HCT116 (cell line): ENCODE data around the gene RALGPS1. TPM values are rescaled to one million over a fixed set of nuclear protein-coding genes. Genes with fewer than 3 reads are reported as not detected.

Experiments used
- ATAC-seq: fragments of 200-7000 bp; cut with Tn5 transposase; 2 replicates; pipeline ENCODE4 v1.9.1; 2020; ENCODE audit warnings: mild to moderate bottlenecking, moderate library complexity
- BruUV-seq: library from RNA; stranded (reverse); fragments of 400-500 nt; replicated peaks from 2 replicates; lab custom pipeline; 2021; lab: Mats Ljungman, UMichigan
- CTCF ChIA-PET: fragments of 300-600 bp; sonication (Branson Sonifier 250); formaldehyde crosslinking; loops from one replicate; lab custom pipeline; 2021; ENCODE audit warnings: antibody characterized with exemption; lab: Charles Lee
- POLR2A ChIA-PET: fragments of 300-600, 350-600 bp; sonication (Branson Sonifier 250); formaldehyde crosslinking; loops from one replicate; lab custom pipeline; 2021; ENCODE audit warnings: antibody characterized with exemption; lab: Charles Lee
- RAD21 ChIA-PET, 2 experiments: fragments of 300-600 bp; sonication (Branson Sonifier 250); formaldehyde crosslinking; loops; one replicate each; lab custom pipeline; 2023; ENCODE audit warnings: low total read pairs in 2 of 2; ENCODE audit not compliant: uncharacterized antibody in 2 of 2, unreplicated experiment in 2 of 2, low non-redundant PET in 1 of 2; lab: Charles Lee
- DNase-seq: peaks from one replicate; pipeline ENCODE4 v3.0.0-alpha.2; 2010; ENCODE audit warnings: low read depth, low spot score
- H2AFZ ChIP-seq: fragments of 200-600 bp; shearing (Covaris generic), sonication (generic); 2 replicates; pipeline ENCODE4 v1.6.1; 2017; ENCODE audit warnings: low read depth, mixed run types, mixed read lengths, antibody characterized with exemption, low read length; ENCODE audit not compliant: poor library complexity, severe bottlenecking
- H3K27ac ChIP-seq: 2 replicates; pipeline ENCODE4 v1.5.1; 2012; ENCODE audit warnings: low read depth, low read length
- H3K27me3 ChIP-seq: fragments of 200-600 bp; sonication (generic); 2 replicates; pipeline ENCODE4 v1.6.1; 2016; ENCODE audit warnings: mixed run types, low read length, mixed read lengths; ENCODE audit not compliant: insufficient read depth
- H3K36me3 ChIP-seq, 2 experiments: fragments of 200-500 bp in 1 of 2; fragments of 200-600 bp in 1 of 2; sonication (Bioruptor generic) in 1 of 2; sonication (generic) in 1 of 2; 2 replicates each; pipeline versions ENCODE4 v1.5.1 to v1.6.1; 2014 to 2016; ENCODE audit warnings: low read length in 2 of 2, inconsistent platforms in 1 of 2, mixed read lengths in 1 of 2, mixed run types in 1 of 2; ENCODE audit not compliant: insufficient read depth in 2 of 2, control insufficient read depth in 1 of 2
- H3K4me1 ChIP-seq, 2 experiments: fragments of 200-600 bp in 1 of 2; sonication (generic) in 1 of 2; 2 replicates each; pipeline versions ENCODE4 v1.5.1 to v1.6.1; 2012 to 2017; ENCODE audit warnings: low read length in 2 of 2, inconsistent platforms in 1 of 2, mild to moderate bottlenecking in 1 of 2, mixed read lengths in 1 of 2, mixed run types in 1 of 2, moderate library complexity in 1 of 2; ENCODE audit not compliant: insufficient read depth in 2 of 2, control insufficient read depth in 1 of 2
- H3K4me2 ChIP-seq: fragments of 200-600 bp; sonication (generic); 2 replicates; pipeline ENCODE4 v1.6.1; 2017; ENCODE audit warnings: mixed run types, low read length, mixed read lengths
- H3K4me3 ChIP-seq, 2 experiments: fragments of 200-600 bp in 1 of 2; sonication (generic) in 1 of 2; replicated peaks in 1 of 2; 2 replicates each; pipeline ENCODE4 v1.5.1; 2011 to 2016; ENCODE audit warnings: low read length in 2 of 2, control low read depth in 1 of 2, low read depth in 1 of 2, mild to moderate bottlenecking in 1 of 2, mixed read lengths in 1 of 2, mixed run types in 1 of 2
- H3K79me2 ChIP-seq: fragments of 200-600 bp; sonication (generic); 2 replicates; pipeline ENCODE4 v1.6.1; 2017; ENCODE audit warnings: mild to moderate bottlenecking, mixed run types, low read length, moderate library complexity, mixed read lengths; ENCODE audit not compliant: insufficient read depth
- H3K9ac ChIP-seq: fragments of 200-600 bp; sonication (generic); 2 replicates; pipeline ENCODE4 v1.6.1; 2016; ENCODE audit warnings: low read length, mixed read lengths
- H3K9me2 ChIP-seq: fragments of 200-600 bp; sonication (generic), shearing (Covaris generic); 2 replicates; pipeline ENCODE4 v1.6.1; 2017; ENCODE audit warnings: mixed run types, mild to moderate bottlenecking, moderate library complexity; ENCODE audit not compliant: insufficient read depth
- H3K9me3 ChIP-seq, 2 experiments: fragments of 200-500 bp in 1 of 2; fragments of 200-600 bp in 1 of 2; sonication (Bioruptor generic) in 1 of 2; sonication (generic) in 1 of 2; 2 replicates each; pipeline ENCODE4 v1.6.1; 2014 to 2017; ENCODE audit warnings: low read length in 2 of 2, mixed read lengths in 2 of 2, inconsistent platforms in 1 of 2, low read depth in 1 of 2, mild to moderate bottlenecking in 1 of 2, mixed run types in 1 of 2, moderate library complexity in 1 of 2; ENCODE audit not compliant: control insufficient read depth in 1 of 2, insufficient read depth in 1 of 2
- H4K20me1 ChIP-seq: fragments of 200-600 bp; sonication (generic), shearing (Covaris generic); 2 replicates; pipeline ENCODE4 v1.6.1; 2017; ENCODE audit warnings: mixed run types, mild to moderate bottlenecking, moderate library complexity; ENCODE audit not compliant: insufficient read depth
- ATF3 ChIP-seq: IDR thresholded peaks from 2 replicates; pipeline ENCODE4 v1.6.1; 2012
- CEBPB ChIP-seq: IDR thresholded peaks from 2 replicates; pipeline ENCODE4 v1.6.1; 2012; ENCODE audit warnings: low read depth
- CTCF ChIP-seq, 3 experiments: fragments of 200-600 bp in 1 of 3; sonication (generic) in 1 of 3; IDR thresholded peaks in 2 of 3; conservative IDR thresholded peaks in 1 of 3; 2 replicates each; pipeline ENCODE4 v1.5.1; 2012 to 2017; ENCODE audit warnings: low read depth in 2 of 3, low read length in 2 of 3, antibody characterized with exemption in 1 of 3, borderline replicate concordance in 1 of 3, control low read depth in 1 of 3, mild to moderate bottlenecking in 1 of 3, mixed read lengths in 1 of 3, mixed run types in 1 of 3, moderate library complexity in 1 of 3; ENCODE audit not compliant: insufficient read depth in 1 of 3
- EGR1 ChIP-seq: IDR thresholded peaks from 2 replicates; pipeline ENCODE4 v1.6.1; 2012; ENCODE audit warnings: low read depth
- JUND ChIP-seq: IDR thresholded peaks from 2 replicates; pipeline ENCODE4 v1.6.1; 2012
- MAX ChIP-seq: IDR thresholded peaks from 2 replicates; pipeline ENCODE4 v1.6.1; 2012
- POLR2AphosphoS5 ChIP-seq: IDR thresholded peaks from 2 replicates; pipeline ENCODE4 v1.6.1; 2011; ENCODE audit warnings: mild to moderate bottlenecking, low read depth, low read length, moderate library complexity
- RAD21 ChIP-seq: IDR thresholded peaks from 2 replicates; pipeline ENCODE4 v1.6.1; 2012; ENCODE audit warnings: low read depth, mild to moderate bottlenecking
- SP1 ChIP-seq: IDR thresholded peaks from 2 replicates; pipeline ENCODE4 v1.6.1; 2012; ENCODE audit warnings: low read depth
- TCF7L2 ChIP-seq: IDR thresholded peaks from 2 replicates; pipeline ENCODE4 v1.7.0; 2011; ENCODE audit warnings: borderline replicate concordance, inconsistent platforms; ENCODE audit not compliant: insufficient read depth, insufficient read length; ENCODE audit errors: extremely low read depth
- intact Hi-C: fragments of 100-400 bp; cut with micrococcal nuclease; formaldehyde crosslinking; loops from 2 replicates; pipeline ENCODE4 v1.10.0; 2022
- total RNA-seq: library from RNA; stranded (reverse); gene quantifications from one replicate; pipeline ENCODE4 v1.2.1, GENCODE V29; 2021; ENCODE audit not compliant: unreplicated experiment
- TF ChIP-seq, protein P1 (sequence below): IDR thresholded peaks from 2 replicates; pipeline ENCODE4 v1.6.1; 2011; ENCODE audit warnings: mild to moderate bottlenecking, low read length, moderate library complexity; ENCODE audit not compliant: insufficient replicate concordance; ENCODE audit errors: extremely low read depth
- TF ChIP-seq, protein P2 (sequence below): IDR thresholded peaks from 2 replicates; pipeline ENCODE4 v1.6.1; 2012; ENCODE audit warnings: low read depth

RALGPS1 gene
- total RNA-seq, 1 experiment from 2014 or later: 7.6 TPM

GRCh38 chr9:127045148-127045547 is 130.6 kb downstream of the RALGPS1 start:
- H2AFZ ChIP-seq: no peak overlapping the region
- DNase-seq (no peak), ATAC-seq (no peak)
- H3K27ac ChIP-seq: no peak overlapping the region
- no peaks in the 10 kb centered on the region for H3K9me3 ChIP-seq
- BruUV-seq: no TSS peak
- POLR2A ChIA-PET: no interaction called here
- no peaks in the 10 kb centered on the region for H3K79me2 ChIP-seq
- CTCF ChIA-PET: no interaction called here
- H3K4me1 ChIP-seq: peaks cover 2 to 13% of the 10 kb centered on the region in 2 experiments; a peak in 3 of 4 replicates
- H4K20me1 ChIP-seq: no peaks in the 10 kb centered on the region
- H3K9me2 ChIP-seq: no peaks in the 10 kb centered on the region
- TF ChIP-seq CEBPB (no peak), SP1 (no peak), EGR1 (no peak)
- TF ChIP-seq, protein P1, sequence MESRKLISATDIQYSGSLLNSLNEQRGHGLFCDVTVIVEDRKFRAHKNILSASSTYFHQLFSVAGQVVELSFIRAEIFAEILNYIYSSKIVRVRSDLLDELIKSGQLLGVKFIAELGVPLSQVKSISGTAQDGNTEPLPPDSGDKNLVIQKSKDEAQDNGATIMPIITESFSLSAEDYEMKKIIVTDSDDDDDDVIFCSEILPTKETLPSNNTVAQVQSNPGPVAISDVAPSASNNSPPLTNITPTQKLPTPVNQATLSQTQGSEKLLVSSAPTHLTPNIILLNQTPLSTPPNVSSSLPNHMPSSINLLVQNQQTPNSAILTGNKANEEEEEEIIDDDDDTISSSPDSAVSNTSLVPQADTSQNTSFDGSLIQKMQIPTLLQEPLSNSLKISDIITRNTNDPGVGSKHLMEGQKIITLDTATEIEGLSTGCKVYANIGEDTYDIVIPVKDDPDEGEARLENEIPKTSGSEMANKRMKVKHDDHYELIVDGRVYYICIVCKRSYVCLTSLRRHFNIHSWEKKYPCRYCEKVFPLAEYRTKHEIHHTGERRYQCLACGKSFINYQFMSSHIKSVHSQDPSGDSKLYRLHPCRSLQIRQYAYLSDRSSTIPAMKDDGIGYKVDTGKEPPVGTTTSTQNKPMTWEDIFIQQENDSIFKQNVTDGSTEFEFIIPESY: no peak
- intact Hi-C loops: no loop called here
- no peak overlapping the region for H3K4me2 ChIP-seq
- RAD21 ChIA-PET: no interaction called here
- H3K9ac ChIP-seq: no peak overlapping the region
- no peaks in the 10 kb centered on the region for H3K36me3 ChIP-seq
- H3K4me3 ChIP-seq: no peak overlapping the region
- H3K27me3 ChIP-seq: no peaks in the 10 kb centered on the region

- no TSS peak for BruUV-seq
- H3K4me2 ChIP-seq: no peak overlapping the region
- ChIA-PET CTCF (no interaction called here), RAD21 (no interaction called here), POLR2A (no interaction called here)
- no peaks in the 10 kb centered on the region for H3K9me2 ChIP-seq
- no peak for ATAC-seq
- H3K9ac ChIP-seq: no peak overlapping the region
- H3K9me3 ChIP-seq: no peaks in the 10 kb centered on the region
- no peaks in the 10 kb centered on the region for H3K36me3 ChIP-seq
- H2AFZ ChIP-seq: no peak overlapping the region
- no peak overlapping the region for H3K4me3 ChIP-seq
- no peak for DNase-seq
- intact Hi-C loops: no loop called here
- H3K27me3 ChIP-seq: no peaks in the 10 kb centered on the region
- peaks cover 2 to 13% of the 10 kb centered on the region in 2 experiments; a peak in 3 of 4 replicates for H3K4me1 ChIP-seq
- no peaks in the 10 kb centered on the region for H4K20me1 ChIP-seq
- H3K79me2 ChIP-seq: no peaks in the 10 kb centered on the region
- no peak overlapping the region for H3K27ac ChIP-seq
- no peak for TF ChIP-seq EGR1
- TF ChIP-seq SP1: no peak
- TF ChIP-seq CTCF (IDR thresholded peaks at IDR 0.05 in 2 of 3, conservative IDR thresholded peaks at IDR 0.05 in 1 of 3; ENCODE audit: borderline replicate concordance in 1 of 3, insufficient read depth in 1 of 3, low read depth in 2 of 3, low read length in 2 of 3): no peak
- TF ChIP-seq, protein P2, sequence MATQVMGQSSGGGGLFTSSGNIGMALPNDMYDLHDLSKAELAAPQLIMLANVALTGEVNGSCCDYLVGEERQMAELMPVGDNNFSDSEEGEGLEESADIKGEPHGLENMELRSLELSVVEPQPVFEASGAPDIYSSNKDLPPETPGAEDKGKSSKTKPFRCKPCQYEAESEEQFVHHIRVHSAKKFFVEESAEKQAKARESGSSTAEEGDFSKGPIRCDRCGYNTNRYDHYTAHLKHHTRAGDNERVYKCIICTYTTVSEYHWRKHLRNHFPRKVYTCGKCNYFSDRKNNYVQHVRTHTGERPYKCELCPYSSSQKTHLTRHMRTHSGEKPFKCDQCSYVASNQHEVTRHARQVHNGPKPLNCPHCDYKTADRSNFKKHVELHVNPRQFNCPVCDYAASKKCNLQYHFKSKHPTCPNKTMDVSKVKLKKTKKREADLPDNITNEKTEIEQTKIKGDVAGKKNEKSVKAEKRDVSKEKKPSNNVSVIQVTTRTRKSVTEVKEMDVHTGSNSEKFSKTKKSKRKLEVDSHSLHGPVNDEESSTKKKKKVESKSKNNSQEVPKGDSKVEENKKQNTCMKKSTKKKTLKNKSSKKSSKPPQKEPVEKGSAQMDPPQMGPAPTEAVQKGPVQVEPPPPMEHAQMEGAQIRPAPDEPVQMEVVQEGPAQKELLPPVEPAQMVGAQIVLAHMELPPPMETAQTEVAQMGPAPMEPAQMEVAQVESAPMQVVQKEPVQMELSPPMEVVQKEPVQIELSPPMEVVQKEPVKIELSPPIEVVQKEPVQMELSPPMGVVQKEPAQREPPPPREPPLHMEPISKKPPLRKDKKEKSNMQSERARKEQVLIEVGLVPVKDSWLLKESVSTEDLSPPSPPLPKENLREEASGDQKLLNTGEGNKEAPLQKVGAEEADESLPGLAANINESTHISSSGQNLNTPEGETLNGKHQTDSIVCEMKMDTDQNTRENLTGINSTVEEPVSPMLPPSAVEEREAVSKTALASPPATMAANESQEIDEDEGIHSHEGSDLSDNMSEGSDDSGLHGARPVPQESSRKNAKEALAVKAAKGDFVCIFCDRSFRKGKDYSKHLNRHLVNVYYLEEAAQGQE: no peak
- TF ChIP-seq POLR2AphosphoS5: no peak
- no peak for TF ChIP-seq RAD21
- no peak for TF ChIP-seq TCF7L2
- TF ChIP-seq MAX: no peak
- TF ChIP-seq ATF3: no peak
- no peak for TF ChIP-seq JUND
These were observed 133.4 kb downstream of the RALGPS1 start for GRCh38 chr9:127047971-127048370.
